HG02642 (cell line): Measurements from ENCODE around the gene CREB3.

Experiments
- ATAC-seq: cut with Tn5 transposase; IDR thresholded peaks from one replicate; pipeline ENCODE4 v1.9.1; 2021; ENCODE audit warnings: mild to moderate bottlenecking; ENCODE audit not compliant: unreplicated experiment, poor library complexity

The CREB3 gene

DNA sequence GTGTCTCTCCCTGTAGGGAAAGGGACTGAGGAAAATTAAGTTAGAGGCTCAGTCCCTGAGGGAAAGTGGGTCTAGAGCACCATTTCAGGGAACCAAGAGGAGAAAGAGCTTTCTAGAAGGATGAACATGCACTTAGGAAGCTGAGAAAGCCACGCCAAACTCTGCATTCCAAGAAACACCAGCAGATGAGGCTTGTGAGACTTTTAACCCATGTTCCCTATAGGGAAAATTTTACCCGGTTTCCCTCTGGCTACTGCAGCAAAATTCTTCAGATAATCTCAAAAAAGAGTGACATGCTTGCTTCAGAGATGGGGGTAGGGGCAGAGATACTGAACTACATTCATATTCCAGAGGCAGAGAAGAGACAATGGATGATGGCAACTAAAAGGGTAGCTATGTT, 9.0 kb upstream of the CREB3 start:
- no peak for ATAC-seq

DNA sequence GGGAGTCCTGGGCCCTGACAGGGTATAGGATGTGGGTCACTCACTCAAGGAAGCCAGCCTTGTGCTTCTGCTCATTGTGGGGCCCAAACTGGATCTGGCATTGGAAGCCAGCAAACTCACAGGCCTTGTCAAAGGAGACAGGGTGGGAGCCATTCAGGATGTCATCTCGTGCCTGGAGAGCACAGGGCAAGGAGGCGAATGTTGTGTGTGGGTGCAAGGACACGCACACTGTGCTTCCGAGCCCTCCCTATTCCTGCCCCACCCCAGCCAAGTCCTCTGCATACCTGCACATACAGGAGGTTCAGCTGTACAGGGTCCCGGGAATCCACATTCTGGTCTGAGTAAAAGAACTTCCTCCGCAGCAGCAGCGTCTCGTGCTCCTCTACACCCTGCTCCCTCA, 8.6 kb upstream of the CREB3 start:
- no peak for ATAC-seq

DNA sequence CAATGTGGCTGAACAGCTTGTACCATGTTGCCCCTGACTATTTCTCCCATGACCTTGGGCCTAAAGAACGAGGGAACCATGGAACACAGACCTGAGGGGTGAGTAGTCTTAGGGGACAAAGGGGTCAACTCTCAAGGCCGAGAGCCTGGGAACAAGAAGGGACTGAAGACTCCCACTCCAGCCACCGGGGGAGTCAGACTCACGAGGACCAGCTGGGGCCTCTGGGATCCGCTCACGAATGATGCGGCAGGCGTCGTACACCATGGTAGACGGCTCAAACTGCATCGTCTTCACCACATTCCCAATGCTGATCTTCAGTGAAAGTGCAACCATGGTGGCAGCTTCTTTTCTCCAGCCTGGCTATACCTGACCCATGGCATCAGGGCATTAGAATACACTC, 7.1 kb upstream of the CREB3 start:
- ATAC-seq: no peak

DNA sequence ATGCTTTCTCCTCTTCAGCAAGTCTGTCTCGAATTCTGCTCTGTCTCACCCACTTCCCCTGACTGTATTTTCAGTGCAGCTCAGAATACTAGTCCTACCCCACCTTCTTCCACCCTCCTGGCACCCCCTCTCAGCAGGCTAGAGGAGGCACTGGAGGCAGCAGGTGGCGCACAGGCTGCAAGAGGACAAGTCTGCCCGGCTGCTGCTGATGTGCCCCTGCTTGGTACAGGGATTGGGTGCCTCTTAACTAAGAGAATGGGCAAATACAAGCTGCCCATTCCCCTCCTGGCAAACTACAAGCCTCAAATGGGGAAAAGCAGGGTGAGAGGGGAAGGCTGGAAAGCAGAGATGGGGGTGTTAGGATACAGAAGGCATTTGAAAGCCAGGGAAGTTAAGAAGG, 5.5 kb upstream of the CREB3 start:
- no peak for ATAC-seq

DNA sequence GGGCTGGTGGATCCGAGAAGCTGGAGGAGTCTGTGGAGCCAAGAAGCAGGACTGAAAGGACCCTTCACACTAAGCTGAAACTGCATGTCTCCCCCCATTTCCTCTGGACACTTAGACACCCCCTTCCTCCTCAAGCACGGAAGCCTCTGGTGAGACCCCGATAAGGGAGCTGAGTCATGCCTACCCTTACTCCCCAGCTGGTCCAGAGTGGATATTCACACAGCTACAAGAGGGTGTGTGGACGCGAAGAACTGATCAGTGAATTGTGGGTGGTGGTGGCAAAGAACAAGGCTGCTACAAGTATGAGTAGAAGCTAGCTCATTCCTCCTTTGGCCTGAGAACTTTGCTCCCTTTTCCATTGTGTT, 4.8 kb upstream of the CREB3 start:
- no peak for ATAC-seq

DNA sequence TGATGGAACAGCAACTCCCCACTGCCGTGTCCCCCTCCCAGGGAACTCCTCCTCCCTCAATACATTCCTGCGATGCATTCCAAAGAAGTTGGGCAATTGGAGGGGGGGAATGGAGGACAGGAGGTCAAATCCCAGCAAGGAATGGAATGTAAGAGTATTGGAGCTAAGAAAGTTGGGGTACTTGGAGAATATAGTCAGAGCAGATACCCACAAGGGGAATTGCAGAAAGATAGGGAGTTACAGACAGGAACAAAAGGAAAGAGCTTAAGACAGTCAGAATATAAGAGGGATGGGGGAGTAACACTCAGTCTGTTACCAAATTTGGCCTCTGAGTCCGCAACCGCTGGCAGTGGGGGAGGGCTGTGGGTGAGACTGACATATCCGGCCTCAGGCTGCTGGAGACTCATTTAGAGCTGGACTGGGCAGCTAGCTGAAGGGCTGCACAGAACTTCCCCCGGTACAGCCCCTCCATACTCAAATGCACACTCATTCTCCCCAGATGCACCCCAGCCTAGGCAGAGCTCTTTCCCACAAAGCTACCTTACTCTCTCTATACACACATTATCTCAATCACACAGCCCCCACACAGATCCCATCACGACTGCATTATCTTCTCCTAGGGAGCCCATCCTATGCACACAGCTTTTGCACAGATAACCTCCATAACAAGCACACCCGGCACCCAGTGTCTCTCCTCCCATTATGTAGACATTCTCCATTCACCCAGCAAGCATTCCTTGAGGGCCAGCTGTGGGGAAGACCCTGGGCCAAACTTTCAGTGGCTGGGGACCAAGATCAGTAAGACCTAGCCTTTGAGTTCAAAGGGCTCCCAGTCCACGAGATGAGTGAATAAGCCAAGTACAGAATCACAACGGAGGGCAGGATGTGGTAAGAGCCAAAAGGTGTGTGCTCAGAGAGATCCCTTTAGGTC, 4.2 kb upstream of the CREB3 start:
- ATAC-seq: no peak

DNA sequence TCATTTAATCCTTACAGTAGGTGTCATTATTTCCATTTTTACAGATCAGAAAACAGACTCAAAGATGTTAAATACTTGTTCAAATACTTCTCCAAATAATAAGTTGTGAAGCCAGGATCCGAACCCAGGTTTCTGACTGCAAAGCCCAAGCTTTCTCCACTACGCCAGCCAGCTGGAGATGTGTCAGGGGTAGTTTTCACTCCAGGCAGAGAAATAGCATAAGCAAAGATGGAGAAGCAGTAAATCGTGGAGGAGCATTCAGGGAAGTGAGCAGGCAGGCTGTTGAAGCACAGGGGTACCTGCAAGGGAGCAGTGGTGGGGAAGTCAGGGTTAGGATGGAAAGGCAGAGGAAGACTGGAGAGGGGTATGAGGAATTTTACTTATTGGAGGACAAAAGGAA, 3.4 kb upstream of the CREB3 start:
- no peak for ATAC-seq

DNA sequence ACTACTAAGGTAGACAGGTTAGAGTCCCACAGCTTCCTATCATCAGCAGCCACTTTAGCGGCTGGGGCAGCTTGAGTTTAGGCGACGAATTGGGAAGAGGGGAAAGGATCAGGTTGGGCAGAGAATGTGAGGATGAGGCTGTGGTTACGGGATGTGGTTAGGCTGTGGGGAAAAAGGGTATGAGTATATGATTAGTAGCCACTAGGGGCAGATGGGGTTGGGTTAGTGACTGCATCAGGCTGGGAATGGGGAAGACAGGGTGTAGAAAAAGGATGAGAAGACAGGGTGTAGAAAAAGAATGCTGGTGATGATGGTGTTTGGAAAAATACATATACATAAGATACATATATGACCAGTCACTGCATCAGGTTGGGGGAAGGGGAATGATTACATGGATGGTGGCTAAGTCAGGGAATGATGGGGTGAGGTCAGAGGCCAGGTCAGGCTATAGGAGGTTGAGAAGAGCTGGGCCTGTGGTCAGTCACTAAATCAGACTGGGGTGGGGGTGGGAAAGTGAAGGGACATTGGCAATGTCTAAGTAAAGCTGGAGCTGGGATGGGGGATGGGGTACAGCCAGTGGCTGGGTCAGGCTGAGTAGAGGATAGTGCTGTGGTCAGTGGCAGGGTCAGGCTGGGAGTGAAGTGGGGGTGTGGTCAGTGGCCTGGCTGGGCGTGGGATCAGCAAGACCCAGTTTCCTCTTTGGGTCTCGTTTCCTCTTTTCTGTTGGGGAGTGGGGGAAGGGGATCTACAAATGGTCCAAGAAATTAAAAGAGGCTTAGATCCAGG, 2.6 kb upstream of the CREB3 start:
- ATAC-seq: no peak

DNA sequence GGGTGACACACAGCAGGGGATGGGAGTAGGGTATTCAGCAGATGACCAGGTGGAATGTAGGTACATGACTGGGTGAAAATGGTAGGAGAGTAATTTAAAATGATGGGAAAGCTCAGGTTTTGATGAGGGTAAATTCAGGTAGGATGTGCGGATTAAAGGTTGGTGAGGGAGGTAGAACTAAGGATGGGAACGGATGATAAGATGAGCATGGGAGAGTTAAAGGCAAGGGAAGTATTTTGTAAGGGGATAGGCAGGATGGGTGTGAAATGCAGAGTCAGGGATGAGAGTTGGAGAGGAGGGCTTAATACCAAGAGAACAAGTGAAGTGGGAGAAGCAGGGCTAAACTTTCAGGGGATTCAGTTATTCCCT, 2.0 kb upstream of the CREB3 start:
- ATAC-seq: no peak

DNA sequence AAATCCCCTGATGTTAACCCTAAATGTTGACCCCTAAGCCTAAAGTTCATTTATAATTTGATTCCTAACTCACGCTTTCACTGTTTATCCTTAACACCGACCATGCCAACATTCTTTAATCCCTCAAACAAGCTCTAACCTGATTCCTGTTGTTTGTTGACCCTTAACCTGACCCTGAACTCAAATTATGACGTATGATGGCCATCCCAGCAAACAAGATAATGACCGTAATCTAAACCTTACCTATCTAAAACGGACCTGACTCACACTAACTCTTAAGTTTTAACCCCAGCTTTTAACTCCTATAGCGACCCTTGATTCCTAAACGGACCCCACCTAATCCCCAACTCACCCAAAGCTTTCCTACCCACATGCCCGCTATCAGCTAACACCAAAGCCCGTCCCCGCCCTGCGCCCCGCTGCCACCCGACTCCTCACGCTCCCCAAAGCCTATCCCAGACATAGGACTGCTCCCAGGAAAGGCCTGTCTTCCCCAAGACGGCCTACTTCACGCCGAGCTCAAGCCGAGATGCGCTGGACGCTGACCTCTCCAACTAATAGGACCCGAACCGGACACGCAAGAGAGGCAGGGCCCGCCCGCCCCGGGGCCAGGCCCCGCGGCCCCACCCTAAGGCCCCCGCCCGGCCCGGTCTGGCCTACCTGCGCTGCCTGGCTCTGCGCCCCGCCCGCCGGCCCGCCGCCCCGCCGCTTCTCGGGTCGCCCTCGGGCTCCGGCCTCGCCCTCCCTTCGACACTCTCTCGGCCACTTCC, 866 bp upstream of the CREB3 start:
- peak; percentile 0 for ATAC-seq

DNA sequence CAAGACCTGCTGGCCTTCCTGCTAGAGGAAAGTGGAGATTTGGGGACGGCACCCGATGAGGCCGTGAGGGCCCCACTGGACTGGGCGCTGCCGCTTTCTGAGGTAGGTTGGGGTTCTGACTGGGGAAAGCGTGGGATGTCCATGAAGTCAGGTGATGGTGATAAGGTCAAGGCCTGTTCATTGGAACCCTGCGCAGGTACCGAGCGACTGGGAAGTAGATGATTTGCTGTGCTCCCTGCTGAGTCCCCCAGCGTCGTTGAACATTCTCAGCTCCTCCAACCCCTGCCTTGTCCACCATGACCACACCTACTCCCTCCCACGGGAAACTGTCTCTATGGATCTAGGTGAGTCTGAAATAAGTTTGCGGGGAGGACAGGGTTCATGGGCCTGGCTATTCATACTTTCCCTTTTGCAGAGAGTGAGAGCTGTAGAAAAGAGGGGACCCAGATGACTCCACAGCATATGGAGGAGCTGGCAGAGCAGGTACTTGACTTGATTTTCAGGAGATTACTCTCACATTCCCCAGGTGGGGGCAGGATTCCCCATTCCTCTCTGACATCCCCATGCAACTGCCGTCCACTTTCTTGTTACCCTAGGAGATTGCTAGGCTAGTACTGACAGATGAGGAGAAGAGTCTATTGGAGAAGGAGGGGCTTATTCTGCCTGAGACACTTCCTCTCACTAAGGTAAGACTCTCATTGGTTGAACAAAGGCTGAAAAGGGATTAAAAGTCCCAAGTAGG, 505 bp downstream of the CREB3 start:
- ATAC-seq: peak; percentile 1

DNA sequence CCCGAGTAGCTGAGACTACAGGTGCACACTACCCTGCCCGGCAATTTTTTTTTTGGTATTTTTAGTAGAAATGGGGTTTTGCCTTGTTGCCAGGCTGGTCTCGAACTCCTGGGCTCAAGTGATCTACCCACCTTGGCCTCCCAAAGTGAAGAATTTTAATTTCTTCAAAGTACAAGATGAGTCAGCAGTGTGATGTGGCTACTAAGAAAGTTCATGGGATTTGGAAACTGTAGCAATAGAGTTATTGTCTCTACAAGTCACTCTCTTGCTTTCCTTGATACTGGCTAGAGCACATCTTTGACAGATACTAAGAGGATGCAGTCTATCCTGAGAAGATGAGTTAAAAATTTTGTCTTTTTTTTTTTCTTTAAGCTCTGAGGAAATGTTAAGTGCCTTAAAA, 1.6 kb downstream of the CREB3 start:
- no peak for ATAC-seq

DNA sequence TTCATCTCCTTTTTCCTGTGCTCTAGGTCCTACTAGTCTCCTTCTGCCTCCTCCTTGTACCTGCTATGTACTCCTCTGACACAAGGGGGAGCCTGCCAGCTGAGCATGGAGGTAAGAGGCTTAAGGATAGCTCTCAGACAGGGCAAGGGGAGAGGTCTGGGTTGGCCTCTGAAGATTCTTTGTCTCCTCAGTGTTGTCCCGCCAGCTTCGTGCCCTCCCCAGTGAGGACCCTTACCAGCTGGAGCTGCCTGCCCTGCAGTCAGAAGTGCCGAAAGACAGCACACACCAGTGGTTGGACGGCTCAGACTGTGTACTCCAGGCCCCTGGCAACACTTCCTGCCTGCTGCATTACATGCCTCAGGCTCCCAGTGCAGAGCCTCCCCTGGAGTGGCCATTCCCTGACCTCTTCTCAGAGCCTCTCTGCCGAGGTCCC, 3.8 kb downstream of the CREB3 start:
- ATAC-seq: no peak

DNA sequence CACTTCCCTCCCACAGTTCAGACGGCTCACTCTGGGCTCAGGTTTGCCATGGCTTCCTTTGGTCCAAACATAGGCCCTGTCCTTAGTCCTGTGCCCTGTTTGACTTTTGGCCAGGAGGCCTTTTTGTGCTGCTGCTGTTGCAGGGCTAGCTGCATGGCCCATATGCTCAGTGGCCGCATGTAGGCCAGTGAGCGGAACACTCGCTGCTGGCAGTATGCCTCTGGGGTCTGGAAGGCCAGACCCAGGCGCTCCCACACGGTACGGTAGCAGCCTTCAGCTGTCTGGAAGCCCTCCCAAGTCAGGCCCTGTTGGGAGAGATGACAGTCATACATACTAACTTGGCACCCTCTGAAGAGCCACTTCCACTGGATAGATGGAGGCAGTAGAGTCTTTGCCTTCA, 4.7 kb downstream of the CREB3 start:
- ATAC-seq: no peak

DNA sequence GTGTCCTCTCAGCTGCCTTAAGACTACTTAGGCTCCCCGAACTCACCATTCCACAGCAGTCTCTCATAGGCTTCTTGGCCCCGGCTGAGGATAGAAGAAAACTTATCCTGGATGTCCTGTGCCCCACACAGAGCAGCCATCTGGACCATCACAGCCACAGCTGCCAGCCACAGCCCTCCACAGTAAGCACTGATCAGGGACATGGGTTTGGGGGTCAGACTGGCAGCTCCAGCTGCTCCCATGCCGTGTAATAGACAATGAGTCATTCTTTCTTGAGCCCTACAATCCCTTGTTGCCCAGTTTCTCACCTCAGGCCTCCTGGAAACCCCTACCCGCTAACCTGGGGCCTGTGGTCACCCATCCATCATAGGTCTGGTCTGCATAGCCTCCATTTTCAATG, 5.7 kb downstream of the CREB3 start:
- ATAC-seq: no peak

DNA sequence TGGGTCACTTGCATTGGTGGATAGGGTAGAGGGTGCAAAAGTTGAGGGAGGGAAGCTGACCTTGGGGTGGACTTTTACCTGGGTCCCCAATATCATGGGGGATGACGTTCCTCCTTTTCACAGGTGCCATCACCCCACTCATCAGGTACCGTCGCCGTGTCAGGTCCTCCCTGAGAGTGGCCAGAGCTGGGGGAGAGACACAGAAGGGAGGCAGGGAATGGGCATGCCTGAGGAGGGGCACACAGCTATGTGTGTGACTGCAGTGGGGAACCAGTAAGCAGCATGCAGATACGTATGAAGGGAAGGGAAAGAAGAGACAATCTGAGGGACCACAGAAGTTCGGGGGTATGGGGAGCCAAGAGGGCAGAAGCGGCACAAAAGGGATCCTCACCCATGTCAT, 6.5 kb downstream of the CREB3 start:
- ATAC-seq: no peak

DNA sequence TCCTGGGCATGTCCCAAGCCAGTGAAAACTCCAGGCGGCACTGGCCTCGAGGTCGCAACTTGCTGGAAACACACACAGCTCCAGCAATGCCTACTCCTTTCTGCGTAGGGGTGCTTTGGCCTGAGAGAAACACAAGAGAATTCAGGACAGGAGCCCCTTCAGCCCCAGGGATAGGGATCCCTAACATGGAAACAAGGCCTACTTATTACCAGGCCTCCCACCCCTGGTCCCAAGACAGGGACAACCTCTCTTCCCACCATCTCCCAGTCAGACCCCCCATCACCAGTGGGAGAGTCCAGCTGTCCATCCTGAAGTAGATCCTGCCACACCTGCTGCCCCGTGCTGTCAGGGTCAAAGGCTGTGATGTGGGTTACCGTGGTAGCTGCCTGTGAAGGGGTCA, 7.8 kb downstream of the CREB3 start:
- no peak for ATAC-seq

DNA sequence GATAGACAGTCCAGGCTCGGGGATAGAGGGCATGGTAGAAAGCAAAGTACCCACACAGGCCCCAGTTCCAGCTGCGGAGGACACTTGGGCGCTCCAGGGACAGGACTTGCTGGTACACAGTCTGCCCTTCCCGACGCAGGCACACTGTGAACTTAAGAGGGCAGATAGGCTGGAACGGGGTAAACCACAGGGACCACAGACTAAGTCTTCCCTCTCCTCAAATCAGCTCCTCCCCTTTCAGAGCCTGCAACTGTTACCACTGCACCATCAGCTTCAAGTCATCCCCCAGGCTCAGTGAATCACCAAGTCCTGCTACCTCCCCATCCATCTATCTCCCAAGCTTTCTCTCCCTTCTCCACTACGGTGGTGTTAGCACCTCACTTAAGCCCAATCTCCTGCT, 9.3 kb downstream of the CREB3 start:
- ATAC-seq: no peak

DNA sequence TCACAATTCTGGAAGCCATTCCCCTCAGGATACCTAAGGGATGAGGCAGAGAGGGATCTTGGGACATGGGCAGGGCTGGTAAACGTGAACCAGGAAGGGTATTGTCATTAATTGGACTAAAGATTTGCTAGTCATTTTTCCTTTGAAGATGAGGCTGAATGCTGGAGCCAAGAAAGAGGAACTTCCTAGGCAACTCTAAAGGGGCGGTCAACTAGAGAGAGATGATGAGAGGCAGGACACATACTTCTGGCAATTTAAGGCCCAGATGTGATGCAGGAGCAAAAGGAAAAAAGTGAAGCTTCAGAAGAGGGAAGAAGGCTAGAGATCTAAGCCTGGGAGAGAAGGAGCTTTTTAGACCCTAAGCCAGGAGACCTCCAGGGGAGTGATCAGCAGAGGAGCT, 11.0 kb downstream of the CREB3 start:
- no peak for ATAC-seq

DNA sequence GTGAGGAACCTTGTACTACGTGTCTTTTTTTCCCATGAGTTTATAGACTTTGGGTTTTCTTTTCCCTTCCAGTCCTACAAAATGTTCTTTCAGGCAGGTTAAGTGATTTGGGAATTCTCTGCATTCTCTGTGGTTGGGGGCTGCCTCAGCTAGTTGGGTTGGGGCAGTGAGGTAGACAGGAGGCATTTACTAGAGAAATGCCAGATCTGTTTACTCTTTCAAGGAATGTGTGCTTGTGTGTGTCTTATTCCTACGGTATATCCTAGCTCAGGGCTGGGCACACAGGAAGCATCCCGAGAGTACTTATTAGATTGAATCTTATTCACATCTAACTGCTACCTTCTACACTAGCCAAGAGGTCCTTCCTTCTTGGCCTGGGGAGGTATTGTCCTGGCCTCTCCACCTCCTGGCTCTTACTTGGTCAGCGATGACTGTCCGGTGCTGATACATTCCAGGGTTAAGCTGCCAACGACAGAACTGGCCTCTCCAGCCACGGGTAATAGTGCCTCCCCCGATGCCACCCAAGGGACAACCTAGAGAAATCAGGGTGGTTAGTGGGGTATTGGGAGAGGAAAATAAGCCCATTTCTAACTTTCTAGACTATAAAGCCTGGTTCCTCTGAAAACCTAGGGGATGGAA, 11.5 kb downstream of the CREB3 start:
- no peak for ATAC-seq
